ENCODE data around the gene EGFL8. TPM values are rescaled to one million over a fixed set of nuclear protein-coding genes. Genes with fewer than 3 reads are reported as not detected.

The EGFL8 gene
- total and polyA plus RNA-seq, 9 of the 15 experiments (the other 6 are each of a cell fraction or from before 2014, with no cell fraction given): 2.2 to 47.4 (median 14.2) TPM

- TF ChIP-seq ZNF239 (CRISPR knock-in tag; IDR thresholded peaks at IDR 0.05) (no peak), POLR2AphosphoS2 (IDR thresholded peaks at IDR 0.05; ENCODE audit: low read length) (0 out of 2 replicates have a peak, but pooled peaks have one; percentile 18), ZKSCAN3 (CRISPR knock-in tag; IDR thresholded peaks at IDR 0.05) (no peak), PKNOX1 (IDR thresholded peaks at IDR 0.05) (peak; percentile 49), CSDE1 (IDR thresholded peaks at IDR 0.05) (no peak), TCF15 (CRISPR knock-in tag; IDR thresholded peaks at IDR 0.05) (no peak), HMBOX1 (IDR thresholded peaks at IDR 0.05) (no peak), ERF (CRISPR knock-in tag; IDR thresholded peaks at IDR 0.05) (no peak), NR2C1 (IDR thresholded peaks at IDR 0.05) (no peak), NR2C1 (tag; IDR thresholded peaks at IDR 0.05) (no peak), FOXP1 (CRISPR knock-in tag; IDR thresholded peaks at IDR 0.05) (no peak), ZNF511 (CRISPR knock-in tag; IDR thresholded peaks at IDR 0.05) (no peak), KLF10 (CRISPR knock-in tag; IDR thresholded peaks at IDR 0.05) (no peak), SPI1 (IDR thresholded peaks at IDR 0.05; ENCODE audit: borderline replicate concordance, low read depth, low read length) (peak; percentile 65; the same call in 1 of the 2 replicates), POLR2G (IDR thresholded peaks at IDR 0.05; ENCODE audit: low read depth, low read length) (0 out of 2 replicates have a peak, but pooled peaks have one; percentile 27), ZC3H4 (CRISPR knock-in tag; IDR thresholded peaks at IDR 0.05; ENCODE audit: borderline replicate concordance) (no peak), KAT7 (CRISPR knock-in tag; IDR thresholded peaks at IDR 0.05; ENCODE audit: borderline replicate concordance) (no peak), ZNF263 (CRISPR knock-in tag; IDR thresholded peaks at IDR 0.05; ENCODE audit: borderline replicate concordance) (peak; percentile 4; the same call in 1 of the 2 replicates), NUFIP1 (IDR thresholded peaks at IDR 0.05; ENCODE audit: partially characterized antibody) (no peak)
These were observed 22.8 kb downstream of the EGFL8 start (continued) for GRCh38 chr6:32187009-32187709.

Measured in K562 (cell line).